Measurements from ENCODE around the gene SUSD5. TPM values are rescaled to one million over a fixed set of nuclear protein-coding genes. Genes with fewer than 3 reads are reported as not detected.

The SUSD5 gene
- total RNA-seq, 4 donors from 2014 or later, result 0.32 to 0.55 TPM; not detected in 2

GRCh38 chr3:33137691-33138090 lies 80.9 kb downstream of the SUSD5 start:
- Histone ChIP-seq H3K27me3 (no peaks in the 10 kb centered on the region), H3K27ac (no peak overlapping the region), H3K4me1 (no peaks in the 10 kb centered on the region), H3K36me3 (peaks cover 0 to 47% (median 19%) of the 10 kb centered on the region in 4 donors), H3K4me3 (no peak overlapping the region), H3K9me3 (no peaks in the 10 kb centered on the region)
- in situ Hi-C loops (cut with MboI; ENCODE audit: low pct_ligation_motif_present in 1 of 4, low pct_unique_long_range_greater_than_20kb in 1 of 4, low sequenced_read_pairs in 3 of 4) (loop anchor here in 3 of 4 donors (10.0 to 25.0 kb wide), 4 partner anchors 225 to 650 kb away; partner anchors contain the start of gene PDCD6IP (in 1 of the 3)), intact Hi-C loops (cut with DNase I; ENCODE audit: low total_unique reads) (no loop called here)
- no peak for DNase-seq
- TF ChIP-seq POLR2A (IDR thresholded peaks at IDR 0.05) (no peak), POLR2AphosphoS5 (IDR thresholded peaks at IDR 0.05) (no peak), EP300 (IDR thresholded peaks at IDR 0.05; ENCODE audit: low read depth) (no peak)
- TF ChIP-seq, protein P1, sequence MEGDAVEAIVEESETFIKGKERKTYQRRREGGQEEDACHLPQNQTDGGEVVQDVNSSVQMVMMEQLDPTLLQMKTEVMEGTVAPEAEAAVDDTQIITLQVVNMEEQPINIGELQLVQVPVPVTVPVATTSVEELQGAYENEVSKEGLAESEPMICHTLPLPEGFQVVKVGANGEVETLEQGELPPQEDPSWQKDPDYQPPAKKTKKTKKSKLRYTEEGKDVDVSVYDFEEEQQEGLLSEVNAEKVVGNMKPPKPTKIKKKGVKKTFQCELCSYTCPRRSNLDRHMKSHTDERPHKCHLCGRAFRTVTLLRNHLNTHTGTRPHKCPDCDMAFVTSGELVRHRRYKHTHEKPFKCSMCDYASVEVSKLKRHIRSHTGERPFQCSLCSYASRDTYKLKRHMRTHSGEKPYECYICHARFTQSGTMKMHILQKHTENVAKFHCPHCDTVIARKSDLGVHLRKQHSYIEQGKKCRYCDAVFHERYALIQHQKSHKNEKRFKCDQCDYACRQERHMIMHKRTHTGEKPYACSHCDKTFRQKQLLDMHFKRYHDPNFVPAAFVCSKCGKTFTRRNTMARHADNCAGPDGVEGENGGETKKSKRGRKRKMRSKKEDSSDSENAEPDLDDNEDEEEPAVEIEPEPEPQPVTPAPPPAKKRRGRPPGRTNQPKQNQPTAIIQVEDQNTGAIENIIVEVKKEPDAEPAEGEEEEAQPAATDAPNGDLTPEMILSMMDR (IDR thresholded peaks at IDR 0.05), result no peak
- 83 to 90% methylated on average over 1 of the region's 1 CpG for WGBS, 2 donors (ENCODE audit: low coverage in 1 of 2)

DNA sequence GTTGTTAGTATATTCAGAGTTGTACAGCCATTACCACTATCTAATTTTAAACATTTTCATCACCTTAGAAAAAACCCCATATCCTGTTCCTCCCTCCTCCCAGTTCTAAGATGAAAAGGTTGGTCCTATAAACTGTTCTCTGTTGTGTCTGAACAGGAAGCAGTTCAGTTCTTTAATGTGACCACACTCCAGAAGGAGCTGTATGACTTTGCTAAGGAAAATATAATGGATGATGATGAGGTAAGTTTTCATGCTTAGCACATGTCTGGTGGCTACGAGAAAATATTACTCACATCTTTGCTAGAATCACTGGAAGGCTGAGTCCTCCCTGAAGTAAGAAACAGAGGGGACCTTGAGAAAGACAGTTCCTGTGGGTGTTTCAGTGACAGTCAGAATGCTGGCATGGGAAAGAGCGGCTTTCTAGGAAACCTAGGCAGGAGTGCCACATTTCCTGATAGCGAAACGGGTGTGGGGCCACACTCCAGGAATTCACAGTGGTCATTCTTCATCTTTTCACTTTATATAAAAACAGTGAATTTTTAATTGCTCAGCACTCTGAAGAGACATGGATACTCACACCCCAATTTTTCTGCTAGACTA lies 84.5 kb downstream of the SUSD5 start:
- DNase-seq, result no peak
- intact Hi-C loops (cut with DNase I; ENCODE audit: low total_unique reads), result loop anchor here (5.0 kb wide), 1 partner anchor 238 kb away; no protein-coding TSS in a partner anchor
- H3K4me3 ChIP-seq, result no peak overlapping the region
- H3K36me3 ChIP-seq, result peaks cover 0 to 47% (median 20%) of the 10 kb centered on the region in 4 donors
- WGBS, 2 donors (ENCODE audit: low coverage in 1 of 2), result 90 to 100% methylated on average over 3 to 4 of the region's 4 CpGs
- no peaks in the 10 kb centered on the region for H3K9me3 ChIP-seq
- no peaks in the 10 kb centered on the region for H3K4me1 ChIP-seq
- no peak overlapping the region for H3K27ac ChIP-seq
- no peaks in the 10 kb centered on the region for H3K27me3 ChIP-seq
- in situ Hi-C loops (cut with MboI; ENCODE audit: low pct_ligation_motif_present in 1 of 4, low pct_unique_long_range_greater_than_20kb in 1 of 4, low sequenced_read_pairs in 3 of 4), result loop anchor here in 3 of 4 donors (10.0 to 25.0 kb wide), 4 partner anchors 228 to 653 kb away; partner anchors contain the start of gene PDCD6IP (in 1 of the 3)
- TF ChIP-seq EP300 (IDR thresholded peaks at IDR 0.05; ENCODE audit: low read depth) (no peak), POLR2AphosphoS5 (IDR thresholded peaks at IDR 0.05) (no peak), POLR2A (IDR thresholded peaks at IDR 0.05) (no peak)
- TF ChIP-seq, protein P1 (IDR thresholded peaks at IDR 0.05), result no peak

DNA sequence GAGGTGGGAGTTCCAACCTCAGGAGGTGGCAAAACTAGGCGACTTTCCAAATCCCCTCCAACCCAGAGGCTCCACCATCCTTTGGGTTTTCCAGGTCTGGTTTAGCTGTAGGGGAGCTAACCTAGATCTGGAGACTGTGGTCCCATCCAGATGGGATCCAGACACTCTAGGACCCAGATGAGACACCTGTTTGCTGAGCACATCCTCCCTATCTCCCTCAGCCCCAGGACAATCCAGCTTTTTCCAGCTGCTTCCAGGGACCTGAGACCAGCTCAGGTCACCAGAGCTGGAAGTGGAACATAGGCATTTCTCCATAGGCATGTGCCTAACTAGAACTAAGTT lies 86.6 kb downstream of the SUSD5 start:
- Histone ChIP-seq H3K27me3 (no peaks in the 10 kb centered on the region), H3K36me3 (peaks cover 0 to 47% (median 18%) of the 10 kb centered on the region in 4 donors), H3K4me1 (no peaks in the 10 kb centered on the region), H3K9me3 (no peaks in the 10 kb centered on the region), H3K4me3 (no peak overlapping the region), H3K27ac (no peak overlapping the region)
- intact Hi-C loops (cut with DNase I; ENCODE audit: low total_unique reads), result loop anchor here (5.0 kb wide), 1 partner anchor 240 kb away; no protein-coding TSS in a partner anchor
- in situ Hi-C loops (cut with MboI; ENCODE audit: low pct_ligation_motif_present in 1 of 4, low pct_unique_long_range_greater_than_20kb in 1 of 4, low sequenced_read_pairs in 3 of 4), result loop anchor here in 3 of 4 donors (10.0 to 25.0 kb wide), 4 partner anchors 230 to 655 kb away; partner anchors contain the start of gene PDCD6IP (in 1 of the 3)
- DNase-seq, result no peak
- TF ChIP-seq POLR2A (IDR thresholded peaks at IDR 0.05) (no peak), EP300 (IDR thresholded peaks at IDR 0.05; ENCODE audit: low read depth) (no peak), POLR2AphosphoS5 (IDR thresholded peaks at IDR 0.05) (no peak)
- TF ChIP-seq, protein P1 (IDR thresholded peaks at IDR 0.05), result no peak
- WGBS, 2 donors (ENCODE audit: low coverage in 1 of 2), result 89% methylated on average over 1 of the region's 1 CpG; no CpG with 5 or more reads in 1 of the 2 donors

- TF ChIP-seq POLR2AphosphoS5 (IDR thresholded peaks at IDR 0.05) (no peak), EP300 (IDR thresholded peaks at IDR 0.05; ENCODE audit: low read depth) (no peak), POLR2A (IDR thresholded peaks at IDR 0.05) (no peak)
- TF ChIP-seq, protein P1 (IDR thresholded peaks at IDR 0.05), result peak; percentile 64 to 80 (median 72)
- H3K27me3 ChIP-seq, result no peaks in the 10 kb centered on the region
- H3K9me3 ChIP-seq, result no peaks in the 10 kb centered on the region
- H3K36me3 ChIP-seq, result peaks cover 0 to 47% (median 19%) of the 10 kb centered on the region in 4 donors
- intact Hi-C loops (cut with DNase I; ENCODE audit: low total_unique reads) (loop anchor here (5.0 kb wide), 1 partner anchor 241 kb away; no protein-coding TSS in a partner anchor), in situ Hi-C loops (cut with MboI; ENCODE audit: low pct_ligation_motif_present in 1 of 4, low pct_unique_long_range_greater_than_20kb in 1 of 4, low sequenced_read_pairs in 3 of 4) (loop anchor here in 3 of 4 donors (10.0 to 25.0 kb wide), 4 partner anchors 231 to 656 kb away; partner anchors contain the start of gene PDCD6IP (in 1 of the 3))
- no peaks in the 10 kb centered on the region for H3K4me1 ChIP-seq
- DNase-seq, result no peak
- 0 to 43% methylated on average over 1 to 6 of the region's 6 CpGs for WGBS, 2 donors (ENCODE audit: low coverage in 1 of 2)
- no peak overlapping the region for H3K27ac ChIP-seq
- no peak overlapping the region for H3K4me3 ChIP-seq
Observed at GRCh38 chr3:33131331-33132018, 87.1 kb downstream of the SUSD5 start.
